BLaER1 (cell line): ENCODE results near the gene ELFN2.

Source experiments
- H3K27ac ChIP-seq: shearing (Covaris generic); formaldehyde crosslinking; 2 replicates; pipeline ENCODE4 v1.8.1; 2022
- H3K27me3 ChIP-seq: shearing (Covaris generic); formaldehyde crosslinking; 2 replicates; pipeline ENCODE4 v1.8.1; 2022
- H3K36me3 ChIP-seq: shearing (Covaris generic); formaldehyde crosslinking; 2 replicates; pipeline ENCODE4 v1.8.1; 2022
- H3K4me1 ChIP-seq: shearing (Covaris generic); formaldehyde crosslinking; 2 replicates; pipeline ENCODE4 v1.8.1; 2022
- H3K4me2 ChIP-seq: shearing (Covaris generic); formaldehyde crosslinking; 2 replicates; pipeline ENCODE4 v1.8.1; 2022
- H3K4me3 ChIP-seq: shearing (Covaris generic); formaldehyde crosslinking; 2 replicates; pipeline ENCODE4 v1.8.1; 2022
- H3K9ac ChIP-seq: shearing (Covaris generic); formaldehyde crosslinking; 2 replicates; pipeline ENCODE4 v1.8.1; 2022
- H3K9me3 ChIP-seq: shearing (Covaris generic); formaldehyde crosslinking; 2 replicates; pipeline ENCODE4 v1.8.1; 2022
- H4K20me1 ChIP-seq: shearing (Covaris generic); formaldehyde crosslinking; 2 replicates; pipeline ENCODE4 v1.8.1; 2022
- Cebpa-rat ChIP-seq: shearing (Covaris generic); IDR thresholded peaks from 2 replicates; pipeline ENCODE4 v1.8.1; 2022

Gene ELFN2

DNA sequence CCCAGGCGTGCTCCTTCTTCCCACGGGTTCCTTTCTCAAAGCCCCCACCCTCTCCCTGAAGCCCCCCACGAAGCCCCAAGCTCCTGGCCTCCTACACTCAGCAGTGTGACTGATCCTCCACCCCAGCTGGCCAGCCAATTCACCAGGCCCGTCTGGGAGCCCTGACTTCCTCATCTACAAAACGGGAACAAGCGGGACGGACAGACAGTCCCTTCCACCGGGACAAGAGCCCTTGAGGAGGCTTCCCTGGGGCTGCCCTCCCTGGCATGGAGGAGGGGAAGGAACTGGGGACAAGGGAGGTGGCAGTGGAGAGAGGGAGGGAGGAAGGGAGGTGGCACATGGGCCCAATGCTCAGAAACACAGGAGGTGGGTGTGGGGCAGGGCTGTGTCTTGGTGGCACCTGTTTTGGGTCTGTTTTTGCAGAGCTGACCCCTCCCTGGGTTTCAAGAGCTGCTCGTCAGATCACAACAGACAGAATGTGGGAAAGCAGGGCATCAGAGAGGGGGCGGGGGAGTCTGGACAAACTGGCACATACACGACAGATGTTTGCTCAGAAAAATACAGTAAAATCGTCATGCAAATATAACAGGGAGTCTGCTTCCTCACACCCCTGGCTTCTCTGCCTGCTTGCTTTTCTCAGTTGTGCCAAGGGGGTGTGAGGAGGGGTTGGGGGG, 56.8 kb downstream of the ELFN2 start:
- Histone ChIP-seq H3K4me1 (peaks cover 96% of the 10 kb centered on the region), H3K27ac (peak overlapping the region; percentile 93), H4K20me1 (0 out of 2 replicates have a peak, but pooled peaks cover 9% of the 10 kb centered on the region), H3K27me3 (peaks cover 6% of the 10 kb centered on the region; the same call in 1 of the 2 replicates), H3K36me3 (no peaks in the 10 kb centered on the region), H3K4me2 (peak overlapping the region; percentile 100), H3K4me3 (peak overlapping the region; percentile 76), H3K9ac (peak overlapping the region; percentile 79), H3K9me3 (no peaks in the 10 kb centered on the region)
- no peak for TF ChIP-seq Cebpa-rat

DNA sequence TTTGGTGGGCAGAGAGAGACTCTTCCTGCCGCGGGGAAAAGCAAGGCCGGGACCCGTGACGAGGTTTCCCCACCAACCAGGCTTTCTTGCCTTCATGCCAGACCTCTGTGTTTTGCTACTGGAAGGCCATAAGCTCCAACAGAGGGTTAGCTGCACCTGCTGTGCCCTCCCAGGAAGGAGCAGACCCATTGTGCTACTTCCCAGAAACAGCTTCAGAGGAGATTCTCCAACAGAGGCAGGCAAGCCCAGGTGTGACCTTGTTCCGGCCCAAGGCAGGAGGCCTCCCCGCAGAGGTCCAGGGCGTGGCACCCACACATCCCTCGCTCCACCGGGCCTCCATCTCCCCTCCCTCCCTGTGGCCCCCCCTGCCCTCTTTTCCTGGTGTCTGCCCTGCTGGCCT, 57.8 kb downstream of the ELFN2 start:
- Histone ChIP-seq H3K9me3 (no peaks in the 10 kb centered on the region), H3K4me3 (peak overlapping the region; percentile 76), H3K4me2 (peak overlapping the region; percentile 100), H4K20me1 (0 out of 2 replicates have a peak, but pooled peaks cover 9% of the 10 kb centered on the region), H3K27me3 (peaks cover 6% of the 10 kb centered on the region; the same call in 1 of the 2 replicates), H3K9ac (peak overlapping the region; percentile 79), H3K27ac (peak overlapping the region; percentile 93), H3K36me3 (no peaks in the 10 kb centered on the region), H3K4me1 (peaks cover 96% of the 10 kb centered on the region)
- no peak for TF ChIP-seq Cebpa-rat

DNA sequence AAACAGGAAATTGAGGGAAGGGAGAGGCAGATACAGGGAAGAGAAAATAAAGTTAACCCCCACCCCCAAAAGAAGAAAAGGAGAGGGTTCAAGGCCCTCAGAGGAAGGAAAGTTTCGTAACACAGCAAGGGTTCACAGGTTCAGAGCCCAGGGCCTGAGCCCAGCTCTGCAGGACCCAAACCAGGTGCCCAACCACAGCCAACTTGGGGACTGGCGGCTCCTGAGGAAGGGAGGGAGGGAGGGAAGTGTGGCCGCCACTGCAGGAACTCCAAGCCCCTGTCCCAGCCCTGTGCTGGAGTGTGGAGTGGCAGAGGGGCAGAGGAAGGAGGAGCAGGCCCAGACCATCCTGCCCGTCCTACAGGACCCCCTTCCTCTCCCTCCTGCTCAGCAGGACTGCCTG, 59.2 kb downstream of the ELFN2 start:
- H3K4me2 ChIP-seq: peak overlapping the region; percentile 100
- H3K27ac ChIP-seq: peak overlapping the region; percentile 81

DNA sequence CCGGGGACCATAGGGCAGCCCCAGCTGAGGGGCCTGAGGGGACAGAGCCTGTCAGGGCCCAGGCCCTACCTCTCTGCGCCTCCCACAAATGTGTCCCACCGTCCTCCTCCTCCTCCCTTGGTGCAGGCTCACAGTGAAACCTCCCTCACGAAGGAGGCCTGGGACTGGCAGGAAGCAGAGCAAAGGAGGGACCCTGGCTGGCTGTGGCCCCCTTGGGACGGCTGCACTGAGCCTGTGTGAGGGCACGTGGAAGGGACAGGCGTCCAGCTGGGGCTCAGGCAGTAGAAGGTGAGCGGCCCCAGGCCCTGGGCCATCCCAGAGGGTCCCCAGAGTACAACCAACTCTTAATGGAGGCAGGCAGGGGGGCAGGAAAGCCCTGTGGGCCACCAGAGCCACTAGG, 60.7 kb downstream of the ELFN2 start:
- peak overlapping the region; percentile 100 for H3K4me2 ChIP-seq
- H4K20me1 ChIP-seq: peaks cover 9% of the 10 kb centered on the region; the same call in 1 of the 2 replicates
- no peaks in the 10 kb centered on the region for H3K27me3 ChIP-seq
- no peaks in the 10 kb centered on the region for H3K9me3 ChIP-seq
- H3K27ac ChIP-seq: peak overlapping the region; percentile 81
- peak overlapping the region; percentile 71 for H3K9ac ChIP-seq
- H3K4me3 ChIP-seq: peak overlapping the region; percentile 54; the same call in 1 of the 2 replicates
- TF ChIP-seq Cebpa-rat: no peak
- H3K36me3 ChIP-seq: no peaks in the 10 kb centered on the region
- H3K4me1 ChIP-seq: peaks cover 99% of the 10 kb centered on the region

More for the DNA sequence above, 59.2 kb downstream of the ELFN2 start:
- Histone ChIP-seq H3K4me1 (peaks cover 97% of the 10 kb centered on the region), H3K4me3 (peak overlapping the region; percentile 54; the same call in 1 of the 2 replicates), H3K9ac (peak overlapping the region; percentile 71), H3K36me3 (no peaks in the 10 kb centered on the region), H4K20me1 (peaks cover 9% of the 10 kb centered on the region; the same call in 1 of the 2 replicates), H3K27me3 (no peaks in the 10 kb centered on the region; the same call in 1 of the 2 replicates), H3K9me3 (no peaks in the 10 kb centered on the region)
- TF ChIP-seq Cebpa-rat: no peak

DNA sequence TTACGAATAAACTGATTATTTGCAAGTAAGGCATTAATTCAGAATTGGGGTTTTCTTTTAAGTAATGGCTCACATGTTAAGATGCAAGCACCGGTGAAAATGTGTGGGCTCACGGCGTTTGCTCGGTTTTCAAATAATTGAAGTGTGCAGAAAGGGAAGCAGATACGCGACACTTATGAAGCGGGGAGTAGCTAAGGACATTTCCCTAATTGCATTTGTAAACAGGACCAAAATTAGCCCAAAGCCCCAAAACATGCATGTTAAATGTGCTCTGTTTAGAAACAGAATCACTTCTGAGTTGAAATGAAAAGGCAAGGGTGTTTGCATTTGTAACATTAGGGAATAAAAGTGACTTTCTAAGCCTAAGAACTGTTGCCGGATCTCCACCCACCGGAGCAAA, 61.3 kb downstream of the ELFN2 start:
- peak overlapping the region; percentile 54; the same call in 1 of the 2 replicates for H3K4me3 ChIP-seq
- H3K36me3 ChIP-seq: no peaks in the 10 kb centered on the region
- peak overlapping the region; percentile 100 for H3K4me2 ChIP-seq
- peaks cover 9% of the 10 kb centered on the region; the same call in 1 of the 2 replicates for H4K20me1 ChIP-seq
- peak overlapping the region; percentile 71 for H3K9ac ChIP-seq
- H3K27ac ChIP-seq: peak overlapping the region; percentile 81
- TF ChIP-seq Cebpa-rat: no peak
- peaks cover 99% of the 10 kb centered on the region for H3K4me1 ChIP-seq
- H3K9me3 ChIP-seq: no peaks in the 10 kb centered on the region
- no peaks in the 10 kb centered on the region for H3K27me3 ChIP-seq

DNA sequence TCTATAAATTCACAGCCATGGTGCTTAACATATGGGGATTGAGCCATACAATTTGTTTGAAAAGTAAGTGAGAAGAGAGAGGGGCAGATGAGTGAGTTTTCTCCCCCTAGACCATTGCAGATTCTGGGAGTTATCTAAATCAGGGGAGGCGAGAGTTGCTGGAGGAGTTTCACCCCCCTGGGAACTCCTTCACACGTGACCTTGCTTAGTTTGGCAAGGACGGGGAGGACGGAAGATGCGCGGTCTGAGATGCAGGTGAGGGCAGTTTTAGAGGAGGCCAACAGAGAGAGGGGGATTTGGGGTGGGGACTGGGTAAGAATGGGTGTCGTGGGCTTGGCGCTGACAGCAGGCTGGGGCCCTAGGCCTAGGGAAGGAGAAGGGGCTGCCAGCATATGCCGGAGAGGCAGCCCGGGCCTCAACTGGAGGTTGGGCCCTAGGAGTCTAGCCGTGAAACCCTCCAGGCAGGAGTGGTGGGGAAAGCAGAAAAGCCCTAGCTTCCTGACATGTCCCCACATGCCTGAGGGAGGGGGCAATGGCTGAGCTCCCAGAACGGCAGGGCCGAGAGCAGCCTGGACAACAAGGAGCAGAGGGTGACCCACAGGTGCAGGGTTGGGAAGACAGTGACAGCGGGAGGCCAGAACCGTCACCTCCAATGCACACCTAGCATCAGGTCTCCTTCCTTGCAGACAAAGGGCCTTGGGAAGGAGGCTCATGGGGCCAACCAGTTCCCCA, 63.9 kb downstream of the ELFN2 start:
- Histone ChIP-seq H3K27ac (peak overlapping the region; percentile 57), H3K4me2 (peak overlapping the region; percentile 100), H3K27me3 (no peaks in the 10 kb centered on the region), H3K4me1 (peaks cover 97% of the 10 kb centered on the region), H3K9me3 (no peaks in the 10 kb centered on the region), H4K20me1 (peaks cover 9% of the 10 kb centered on the region; the same call in 1 of the 2 replicates), H3K4me3 (no peak overlapping the region; the same call in 1 of the 2 replicates), H3K9ac (peak overlapping the region; percentile 22; the same call in 1 of the 2 replicates), H3K36me3 (peaks cover 21% of the 10 kb centered on the region; the same call in 1 of the 2 replicates)
- no peak for TF ChIP-seq Cebpa-rat

DNA sequence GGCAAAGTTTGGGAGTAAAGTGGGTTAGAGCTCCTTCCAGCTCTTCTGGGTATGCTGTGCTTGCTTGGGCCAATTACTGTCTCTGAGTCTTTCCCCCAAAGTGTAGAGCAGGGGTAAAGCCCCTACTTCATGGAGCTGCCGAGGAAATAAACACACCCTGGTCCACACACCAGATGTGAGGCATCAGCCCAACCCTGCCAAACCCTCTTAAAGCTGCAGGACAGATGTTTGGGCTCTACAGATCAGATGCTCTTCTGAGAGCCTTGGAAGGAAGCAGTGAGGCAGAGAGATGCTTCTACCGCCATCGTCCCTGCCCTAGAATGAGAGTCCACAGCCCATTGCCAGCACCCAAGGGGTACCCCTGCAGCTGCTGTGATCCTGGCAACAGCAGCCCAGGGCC, 64.7 kb downstream of the ELFN2 start:
- Histone ChIP-seq H3K27ac (peak overlapping the region; percentile 67), H4K20me1 (peaks cover 9% of the 10 kb centered on the region; the same call in 1 of the 2 replicates), H3K4me2 (peak overlapping the region; percentile 100), H3K9me3 (no peaks in the 10 kb centered on the region), H3K9ac (peak overlapping the region; percentile 15; the same call in 1 of the 2 replicates), H3K4me1 (peaks cover 96% of the 10 kb centered on the region), H3K36me3 (peaks cover 29% of the 10 kb centered on the region; the same call in 1 of the 2 replicates), H3K4me3 (0 out of 2 replicates have a peak overlapping the region, but pooled peaks have one; percentile 19), H3K27me3 (no peaks in the 10 kb centered on the region)
- no peak for TF ChIP-seq Cebpa-rat

DNA sequence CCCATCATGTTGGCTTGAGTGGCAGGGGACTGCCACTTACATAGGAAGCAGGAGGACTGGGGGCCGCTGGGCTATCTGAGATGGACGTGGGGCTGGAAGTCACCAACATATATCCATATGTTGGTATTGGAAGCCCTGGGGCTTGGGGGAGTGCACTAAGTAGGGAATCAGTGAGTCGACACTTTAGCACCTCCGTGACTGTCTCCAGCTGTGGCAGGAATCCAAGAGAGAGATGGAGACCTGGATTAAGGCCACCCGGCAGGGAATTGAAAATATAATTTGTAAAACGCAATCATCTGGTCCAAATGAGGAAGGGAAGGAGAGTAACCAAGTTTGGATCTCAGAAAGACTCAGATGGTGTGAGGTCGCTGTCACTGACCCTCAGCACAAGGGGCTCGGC, 68.4 kb downstream of the ELFN2 start:
- Histone ChIP-seq H4K20me1 (no peaks in the 10 kb centered on the region; the same call in 1 of the 2 replicates), H3K9ac (no peak overlapping the region), H3K36me3 (peaks cover 30% of the 10 kb centered on the region; the same call in 1 of the 2 replicates), H3K27me3 (no peaks in the 10 kb centered on the region), H3K4me2 (no peak overlapping the region), H3K27ac (no peak overlapping the region), H3K4me1 (peaks cover 92% of the 10 kb centered on the region), H3K9me3 (no peaks in the 10 kb centered on the region), H3K4me3 (no peak overlapping the region)
- no peak for TF ChIP-seq Cebpa-rat

DNA sequence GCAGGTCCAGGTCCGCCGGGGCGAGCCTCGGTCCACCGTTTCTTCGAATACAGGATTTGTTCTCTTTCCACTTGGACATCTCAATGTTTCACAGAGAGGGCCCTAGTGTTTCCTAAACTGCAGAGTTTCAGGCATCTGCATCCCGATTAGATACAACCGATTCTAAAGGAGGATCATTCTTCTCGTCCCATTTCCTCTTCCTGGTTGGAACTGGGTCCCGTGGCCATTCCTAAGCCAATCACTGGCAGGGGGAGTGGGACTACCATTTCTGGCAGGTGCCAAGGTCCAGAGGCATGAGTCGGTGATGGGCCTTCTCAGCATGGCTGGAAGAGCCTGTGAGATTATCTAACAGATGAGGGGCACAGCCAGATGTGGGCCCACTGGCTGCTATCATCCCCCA, 68.9 kb downstream of the ELFN2 start:
- Histone ChIP-seq H3K4me3 (no peak overlapping the region), H3K9ac (no peak overlapping the region), H3K27ac (no peak overlapping the region), H3K4me1 (peaks cover 92% of the 10 kb centered on the region), H3K27me3 (no peaks in the 10 kb centered on the region), H3K4me2 (no peak overlapping the region), H3K36me3 (peaks cover 30% of the 10 kb centered on the region; the same call in 1 of the 2 replicates), H4K20me1 (no peaks in the 10 kb centered on the region), H3K9me3 (no peaks in the 10 kb centered on the region)
- no peak for TF ChIP-seq Cebpa-rat
